ENCODE measurements around the gene CLIC1. TPM values are rescaled to one million over a fixed set of nuclear protein-coding genes. Genes with fewer than 3 reads are reported as not detected.

The CLIC1 gene
- total RNA-seq, 1 donor from 2014 or later: 234 TPM

GRCh38 chr6:31734821-31735406 lies 1.4 kb downstream of the CLIC1 start:
- Histone ChIP-seq H3K36me3 (peaks cover 5% of the 10 kb centered on the region), H3K4me2 (peak overlapping the region; percentile 99), H3F3A (ENCODE audit: low read depth) (peaks cover 71% of the 10 kb centered on the region), H3K9me3 (ENCODE audit: low read depth) (no peaks in the 10 kb centered on the region), H3K27ac (peak overlapping the region; percentile 16), H4K20me1 (ENCODE audit: low read depth) (peaks cover 21% of the 10 kb centered on the region), H3K79me2 (ENCODE audit: low read depth) (peaks cover 36% of the 10 kb centered on the region), H3K4me3 (peak overlapping the region; percentile 92), H3K4me1 (peaks cover 34% of the 10 kb centered on the region), H3K27me3 (no peaks in the 10 kb centered on the region), H3K9ac (peak overlapping the region; percentile 67), H2AFZ (replicated peaks) (no peak overlapping the region)
- Mint-ChIP-seq H3K4me3 (peak overlapping the region; percentile 94), H3K36me3 (peaks cover 21% of the 10 kb centered on the region), H3K27ac (peak overlapping the region; percentile 100), H3K4me1 (peaks cover 66% of the 10 kb centered on the region), H3K27me3 (ENCODE audit: insufficient read depth, low read depth) (peaks cover 2% of the 10 kb centered on the region), H3K9me3 (no peaks in the 10 kb centered on the region)
- TF ChIP-seq EZH2phosphoT487 (IDR thresholded peaks at IDR 0.05) (no peak), EZH2 (IDR thresholded peaks at IDR 0.05) (no peak)
- TF ChIP-seq, protein P1, sequence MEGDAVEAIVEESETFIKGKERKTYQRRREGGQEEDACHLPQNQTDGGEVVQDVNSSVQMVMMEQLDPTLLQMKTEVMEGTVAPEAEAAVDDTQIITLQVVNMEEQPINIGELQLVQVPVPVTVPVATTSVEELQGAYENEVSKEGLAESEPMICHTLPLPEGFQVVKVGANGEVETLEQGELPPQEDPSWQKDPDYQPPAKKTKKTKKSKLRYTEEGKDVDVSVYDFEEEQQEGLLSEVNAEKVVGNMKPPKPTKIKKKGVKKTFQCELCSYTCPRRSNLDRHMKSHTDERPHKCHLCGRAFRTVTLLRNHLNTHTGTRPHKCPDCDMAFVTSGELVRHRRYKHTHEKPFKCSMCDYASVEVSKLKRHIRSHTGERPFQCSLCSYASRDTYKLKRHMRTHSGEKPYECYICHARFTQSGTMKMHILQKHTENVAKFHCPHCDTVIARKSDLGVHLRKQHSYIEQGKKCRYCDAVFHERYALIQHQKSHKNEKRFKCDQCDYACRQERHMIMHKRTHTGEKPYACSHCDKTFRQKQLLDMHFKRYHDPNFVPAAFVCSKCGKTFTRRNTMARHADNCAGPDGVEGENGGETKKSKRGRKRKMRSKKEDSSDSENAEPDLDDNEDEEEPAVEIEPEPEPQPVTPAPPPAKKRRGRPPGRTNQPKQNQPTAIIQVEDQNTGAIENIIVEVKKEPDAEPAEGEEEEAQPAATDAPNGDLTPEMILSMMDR (IDR thresholded peaks at IDR 0.05): no peak
- peak; percentile 53 for DNase-seq (ENCODE audit: low spot score)

- no peak overlapping the region for H3K9ac ChIP-seq
- peaks cover 75% of the 10 kb centered on the region for H3F3A ChIP-seq (ENCODE audit: low read depth)
- no peaks in the 10 kb centered on the region for H3K9me3 ChIP-seq (ENCODE audit: low read depth)
- Mint-ChIP-seq H3K4me3 (peak overlapping the region; percentile 94), H3K9me3 (no peaks in the 10 kb centered on the region), H3K4me1 (peaks cover 61% of the 10 kb centered on the region), H3K27ac (peak overlapping the region; percentile 75), H3K36me3 (peaks cover 21% of the 10 kb centered on the region), H3K27me3 (ENCODE audit: insufficient read depth, low read depth) (no peaks in the 10 kb centered on the region)
- no peak overlapping the region for H2AFZ ChIP-seq (replicated peaks)
- peak overlapping the region; percentile 99 for H3K4me2 ChIP-seq
- no peaks in the 10 kb centered on the region for H3K27me3 ChIP-seq
- peaks cover 21% of the 10 kb centered on the region for H4K20me1 ChIP-seq (ENCODE audit: low read depth)
- peak overlapping the region; percentile 92 for H3K4me3 ChIP-seq
- TF ChIP-seq EZH2phosphoT487 (IDR thresholded peaks at IDR 0.05) (no peak), EZH2 (IDR thresholded peaks at IDR 0.05) (no peak)
- TF ChIP-seq, protein P1 (IDR thresholded peaks at IDR 0.05): no peak
- H3K4me1 ChIP-seq: peaks cover 33% of the 10 kb centered on the region
- peaks cover 5% of the 10 kb centered on the region for H3K36me3 ChIP-seq
- no peak overlapping the region for H3K27ac ChIP-seq
- peaks cover 36% of the 10 kb centered on the region for H3K79me2 ChIP-seq (ENCODE audit: low read depth)
- no peak for DNase-seq (ENCODE audit: low spot score)
Measured at GRCh38 chr6:31734247-31734820, 2.0 kb downstream of the CLIC1 start.

DNA sequence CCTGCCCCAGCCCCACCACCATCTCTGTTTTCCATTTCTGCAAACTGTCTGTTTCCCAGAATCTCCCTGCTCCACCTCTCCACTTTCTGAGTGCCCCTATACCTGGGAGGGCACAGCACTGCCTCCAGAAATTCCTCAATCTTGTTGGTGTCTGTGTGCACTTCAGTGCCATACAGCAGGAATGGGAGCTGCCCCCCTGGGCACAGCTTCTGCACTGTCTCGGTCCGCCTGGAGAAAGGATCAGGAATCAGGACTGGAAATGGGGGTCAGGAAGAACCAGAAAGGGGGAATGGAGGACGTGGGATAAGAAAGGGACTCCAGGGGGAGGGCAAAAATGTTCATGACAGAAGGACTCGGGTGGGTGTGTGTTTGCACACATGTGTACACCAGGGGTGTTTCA lies 2.6 kb downstream of the CLIC1 start:
- peaks cover 24% of the 10 kb centered on the region for H3K36me3 Mint-ChIP-seq
- H3K4me1 Mint-ChIP-seq: peaks cover 61% of the 10 kb centered on the region
- peaks cover 26% of the 10 kb centered on the region for H4K20me1 ChIP-seq (ENCODE audit: low read depth)
- no peak for DNase-seq (ENCODE audit: low spot score)
- H3K27ac Mint-ChIP-seq: no peak overlapping the region
- TF ChIP-seq, protein P1 (IDR thresholded peaks at IDR 0.05): no peak
- TF ChIP-seq EZH2phosphoT487 (IDR thresholded peaks at IDR 0.05) (no peak), EZH2 (IDR thresholded peaks at IDR 0.05) (no peak)
- H3K9me3 Mint-ChIP-seq: no peaks in the 10 kb centered on the region
- H3K4me3 Mint-ChIP-seq: peak overlapping the region; percentile 94
- H3K4me2 ChIP-seq: no peak overlapping the region
- peaks cover 29% of the 10 kb centered on the region for H3K4me1 ChIP-seq
- H2AFZ ChIP-seq (replicated peaks): no peak overlapping the region
- no peak overlapping the region for H3K9ac ChIP-seq
- H3K27ac ChIP-seq: no peak overlapping the region
- no peaks in the 10 kb centered on the region for H3K27me3 Mint-ChIP-seq (ENCODE audit: insufficient read depth, low read depth)
- peaks cover 42% of the 10 kb centered on the region for H3K79me2 ChIP-seq (ENCODE audit: low read depth)
- H3K4me3 ChIP-seq: no peak overlapping the region
- H3F3A ChIP-seq (ENCODE audit: low read depth): peaks cover 77% of the 10 kb centered on the region
- no peaks in the 10 kb centered on the region for H3K9me3 ChIP-seq (ENCODE audit: low read depth)
- peaks cover 5% of the 10 kb centered on the region for H3K36me3 ChIP-seq
- H3K27me3 ChIP-seq: no peaks in the 10 kb centered on the region

Measured in neural progenitor cell (in vitro differentiated cells).